Ovary (tissue), 9 donors: Measurements from ENCODE around the gene MRPL24. TPM values are rescaled to one million over a fixed set of nuclear protein-coding genes. Genes with fewer than 3 reads are reported as not detected.

ENCODE experiments used
- DNase-seq, 5 donors: peaks; one replicate each; pipeline ENCODE4 v3.0.0-alpha.2; 2019 to 2020
- H3K27ac ChIP-seq, 2 donors: fragments of 200-600 bp; one replicate each; pipeline versions ENCODE4 v1.5.1 to v1.8.0; 2019 to 2022
- H3K27me3 ChIP-seq: fragments of 200-600 bp; one replicate; pipeline ENCODE4 v1.8.0; 2022
- H3K36me3 ChIP-seq: fragments of 200-600 bp; sonication (generic); one replicate; pipeline ENCODE4 v1.5.1; 2019
- H3K4me1 ChIP-seq: one replicate; pipeline ENCODE4 v1.8.1; 2013; ENCODE audit warnings: mild to moderate bottlenecking, moderate library complexity; ENCODE audit not compliant: insufficient read depth
- H3K4me3 ChIP-seq: fragments of 200-600 bp; sonication (generic); one replicate; pipeline ENCODE4 v1.5.1; 2017
- H3K9me3 ChIP-seq, 2 donors: fragments of 200-600 bp in 1 of 2; sonication (generic) in 1 of 2; one replicate each; pipeline versions ENCODE4 v1.5.1 to v1.8.1; 2013 to 2019; ENCODE audit warnings: mild to moderate bottlenecking in 1 of 2, moderate library complexity in 1 of 2
- CTCF ChIP-seq, 3 donors: fragments of 450-650 bp in 2 of 3; fragments of 200-600 bp in 1 of 3; IDR thresholded peaks; one replicate each; pipeline versions ENCODE4 v1.5.1 to v1.8.0; 2016 to 2022; ENCODE audit warnings: antibody characterized with exemption in 3 of 3, mild to moderate bottlenecking in 1 of 3
- EP300 ChIP-seq: sonication (generic); formaldehyde crosslinking; IDR thresholded peaks from one replicate; pipeline ENCODE4 v1.6.1; 2017; ENCODE audit warnings: antibody characterized with exemption
- POLR2A ChIP-seq: fragments of 450-650 bp; IDR thresholded peaks from one replicate; pipeline ENCODE4 v1.6.1; 2017; ENCODE audit warnings: antibody characterized with exemption, mild to moderate bottlenecking, moderate library complexity
- WGBS, 3 donors: extraction: QIAGEN DNeasy Blood & Tissue Kit in 1 of 3; methylation state at CpG; one replicate each; pipeline versions ENCODE4 v1.1.5 to v1.1.7; 2013 to 2017; 5-methylcytosine and 5-hydroxymethylcytosine counted together
- intact Hi-C, 4 donors: fragments of 100-400 bp; cut with DNase I; formaldehyde crosslinking; loops; one replicate each; pipeline versions ENCODE4 v1.11.0 to v1.15.1; 2022 to 2023
- polyA plus RNA-seq, 2 donors: library from polyadenylated mRNA; stranded (reverse); fragments of 200-250 nt in 1 of 2; fragments of 350-450 nt in 1 of 2; fragmentation: Illumina TruSeq in 1 of 2; extraction: RNeasy Lipid Tissue Mini Kit (QIAGEN cat#74804) in 1 of 2; gene quantifications; one replicate each; pipeline ENCODE4 v1.2.3, GENCODE V29; 2013 to 2014
- total RNA-seq, 7 donors: library from RNA; depleted of rRNA in 2 of 7; stranded (reverse); fragments of >200 nt in 2 of 7; fragmentation: NEBNext Ultra II Directional in 3 of 7; extraction: Animal tissue kit (Norgen Biotek cat#: 25700) in 3 of 7; gene quantifications; one replicate each; pipeline versions ENCODE4 v1.1.0 to v1.2.4, GENCODE V29; 2016 to 2023
- donor health status: DM: no; HTN: no; CAD: no; lungs with moderate emphysema.
- donor health status: DM: no; HTN: no; CAD: no.
- donor health status: Bipolar disorder and iron deficiency.
- donor health status: DM: yes; HTN: yes; CAD: no.
- donor health status: DM: no; HTN: no; CAD: no.
- donor health status: DM: yes; HTN: yes; CAD: no.

Gene MRPL24
- total and polyA plus RNA-seq, 9 donors = 23.1 to 173 (median 68.3) TPM

DNA sequence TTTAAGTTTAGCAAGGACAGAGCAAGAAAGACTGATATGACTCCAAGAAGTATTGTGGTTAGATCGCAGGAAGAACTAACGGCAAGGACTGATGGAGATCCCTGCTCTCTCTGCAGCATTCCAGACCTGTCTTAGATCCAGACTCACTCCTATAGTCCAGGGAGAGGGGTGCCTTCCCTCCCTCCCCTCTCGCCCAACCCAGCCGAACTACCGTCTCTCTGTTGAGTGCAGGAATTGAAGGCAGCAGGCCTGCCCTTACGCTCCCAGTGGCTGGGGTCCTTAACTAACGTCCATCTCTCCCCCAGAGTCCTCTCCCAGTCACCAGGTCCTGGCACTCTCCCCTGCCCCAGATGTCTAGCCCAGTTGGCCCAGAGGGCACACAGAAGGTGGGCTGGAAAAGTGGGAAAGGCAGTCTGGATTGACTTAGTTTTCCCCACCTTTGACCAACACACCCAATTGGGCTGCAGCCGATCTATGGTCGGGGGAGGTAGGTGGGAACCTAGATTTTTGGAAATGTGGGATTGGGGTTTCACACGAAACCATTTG lies 36.6 kb downstream of the MRPL24 start:
- WGBS, 3 donors = 51 to 62% (median 53%) methylated on average over 10 of the region's 10 CpGs
- TF ChIP-seq EP300 = no peak
- no peak for TF ChIP-seq CTCF (IDR thresholded peaks at IDR 0.05)
- TF ChIP-seq POLR2A = no peak
- Histone ChIP-seq H3K9me3 (no peaks in the 10 kb centered on the region), H3K4me1 (peaks cover 14% of the 10 kb centered on the region), H3K27me3 (no peaks in the 10 kb centered on the region), H3K36me3 (no peaks in the 10 kb centered on the region), H3K4me3 (no peak overlapping the region), H3K27ac (no peak overlapping the region)
- intact Hi-C loops = loop anchor here in 1 of 4 donors (10.0 kb wide), 1 partner anchor 181 kb away; no protein-coding TSS in a partner anchor
- DNase-seq = no peak

DNA sequence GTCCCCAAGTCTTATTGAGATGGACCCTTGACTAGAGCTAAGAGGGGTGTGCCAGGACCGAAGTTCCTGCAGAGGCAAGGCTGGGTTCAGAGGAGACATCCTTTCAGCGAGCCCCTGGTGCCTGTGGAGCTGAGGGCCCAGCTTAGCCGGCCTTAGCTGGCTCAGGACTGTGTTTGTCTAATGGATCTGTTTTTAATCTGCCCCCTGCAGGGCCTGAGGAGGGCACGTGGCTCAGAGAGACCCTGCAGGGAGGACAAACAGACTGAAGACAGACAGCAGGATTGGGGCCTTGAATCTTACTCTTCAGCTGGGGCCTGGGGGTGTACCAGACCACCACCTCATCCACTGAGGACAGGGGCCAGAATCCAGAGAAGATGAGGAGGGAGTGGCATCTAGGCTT lies 37.1 kb downstream of the MRPL24 start:
- no peak overlapping the region for H3K27ac ChIP-seq
- H3K4me1 ChIP-seq = peaks cover 14% of the 10 kb centered on the region
- whole genome bisulfite sequencing, 3 donors = 55 to 56% (median 56%) methylated on average over 4 of the region's 4 CpGs
- no peaks in the 10 kb centered on the region for H3K36me3 ChIP-seq
- no peaks in the 10 kb centered on the region for H3K27me3 ChIP-seq
- no peak overlapping the region for H3K4me3 ChIP-seq
- no peak for TF ChIP-seq EP300
- DNase-seq = no peak
- H3K9me3 ChIP-seq = no peaks in the 10 kb centered on the region
- intact Hi-C loops = loop anchor here in 1 of 4 donors (10.0 kb wide), 1 partner anchor 181 kb away; no protein-coding TSS in a partner anchor

DNA sequence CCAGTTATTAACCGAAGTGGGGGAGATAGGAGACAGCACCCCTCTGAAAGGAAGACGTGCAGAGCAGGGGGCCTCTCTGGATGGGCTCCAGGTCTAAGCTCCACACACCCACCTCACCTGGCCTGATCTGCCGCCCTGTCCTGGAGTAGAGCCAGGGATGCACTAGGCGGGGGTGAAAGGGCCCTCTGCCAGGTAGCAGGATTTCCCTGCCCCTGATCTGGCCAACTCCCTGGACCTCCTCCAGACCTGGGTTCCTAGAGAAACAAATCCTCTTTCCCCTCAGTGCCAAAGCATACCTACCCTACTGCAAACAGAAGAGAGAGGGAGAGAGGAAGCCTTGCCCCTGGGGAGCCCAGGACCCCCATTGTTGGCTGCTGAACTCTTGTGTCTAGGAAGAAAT lies 37.6 kb downstream of the MRPL24 start:
- TF ChIP-seq POLR2A (no peak), CTCF (IDR thresholded peaks at IDR 0.05) (no peak), EP300 (no peak)
- 63 to 84% (median 80%) methylated on average over 4 of the region's 4 CpGs for WGBS, 3 donors
- H3K27ac ChIP-seq = no peak overlapping the region
- no peaks in the 10 kb centered on the region for H3K9me3 ChIP-seq
- H3K36me3 ChIP-seq = no peaks in the 10 kb centered on the region
- no peaks in the 10 kb centered on the region for H3K27me3 ChIP-seq
- intact Hi-C loops = loop anchor here in 1 of 4 donors (10.0 kb wide), 1 partner anchor 181 kb away; no protein-coding TSS in a partner anchor
- no peak for DNase-seq
- H3K4me1 ChIP-seq = peaks cover 14% of the 10 kb centered on the region
- no peak overlapping the region for H3K4me3 ChIP-seq

GRCh38 chr1:156700736-156701531 lies 40.0 kb downstream of the MRPL24 start:
- no peak overlapping the region for H3K27ac ChIP-seq
- peaks cover 7% of the 10 kb centered on the region for H3K4me1 ChIP-seq
- WGBS, 3 donors = 79 to 86% (median 83%) methylated on average over 8 of the region's 8 CpGs
- no peak overlapping the region for H3K4me3 ChIP-seq
- intact Hi-C loops = loop anchor here in 1 of 4 donors (10.0 kb wide), 1 partner anchor 184 kb away; no protein-coding TSS in a partner anchor
- no peak for DNase-seq
- no peaks in the 10 kb centered on the region for H3K36me3 ChIP-seq
- TF ChIP-seq EP300 (no peak), POLR2A (no peak), CTCF (IDR thresholded peaks at IDR 0.05) (no peak)
- no peaks in the 10 kb centered on the region for H3K9me3 ChIP-seq
- H3K27me3 ChIP-seq = no peaks in the 10 kb centered on the region

DNA sequence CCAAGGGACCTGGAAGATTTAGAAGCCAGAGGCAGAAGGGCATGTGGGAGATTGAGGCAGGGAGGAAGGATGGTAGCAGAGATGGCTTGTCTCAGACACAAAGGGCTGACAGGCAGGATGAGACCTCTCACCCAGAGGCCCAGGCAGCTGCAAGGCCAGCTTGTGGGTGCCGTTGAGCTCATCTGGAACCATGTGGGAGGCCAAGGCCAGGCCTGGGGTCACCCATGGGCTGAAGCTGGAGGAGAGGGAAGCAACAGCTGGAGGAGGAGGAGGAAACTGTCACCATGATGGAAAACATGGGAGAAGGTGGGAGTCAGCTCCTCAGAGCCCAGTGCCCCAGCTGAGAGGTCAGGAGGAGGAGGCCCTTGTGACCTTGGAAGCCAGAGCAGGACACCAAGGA lies 41.9 kb downstream of the MRPL24 start:
- no peaks in the 10 kb centered on the region for H3K4me1 ChIP-seq
- H3K36me3 ChIP-seq = no peaks in the 10 kb centered on the region
- no peak for DNase-seq
- 0 to 10% (median 8%) methylated on average over 1 of the region's 1 CpG for WGBS, 3 donors
- no peaks in the 10 kb centered on the region for H3K9me3 ChIP-seq
- no peaks in the 10 kb centered on the region for H3K27me3 ChIP-seq
- intact Hi-C loops = loop anchor here in 1 of 4 donors (10.0 kb wide), 1 partner anchor 166 kb away; the partner anchor contains the start of gene NTRK1
- no peak overlapping the region for H3K27ac ChIP-seq
- H3K4me3 ChIP-seq = no peak overlapping the region
- no peak for TF ChIP-seq EP300
- TF ChIP-seq POLR2A = no peak
- TF ChIP-seq CTCF (IDR thresholded peaks at IDR 0.05) = no peak
